HG03432 (cell line): Measurements from ENCODE around the gene CHFR.
A peak's percentile ranks its signal among the peaks of the same experiment; 100 is the strongest.
"Not testable (repeated sequence)": the region's sequence is repeated elsewhere in the genome, so short reads cannot be mapped to it uniquely, and the experiment has no call there.

Experiments used
- ATAC-seq: cut with Tn5 transposase; IDR thresholded peaks from one replicate; pipeline ENCODE4 v1.9.1; 2021; ENCODE audit warnings: mild to moderate bottlenecking, moderate library complexity; ENCODE audit not compliant: unreplicated experiment

The CHFR gene

GRCh38 chr12:132887513-132888351 lies at the start of gene CHFR:
Gene CHFR, minus strand, starts transcription at chr12:132887605. Its CDS starts 277 bp downstream, at chr12:132887328.
- ATAC-seq: peak; percentile 99

- not testable (repeated sequence) for ATAC-seq
Measured at GRCh38 chr12:132936921-132937320, 49.5 kb upstream of the CHFR start.

DNA sequence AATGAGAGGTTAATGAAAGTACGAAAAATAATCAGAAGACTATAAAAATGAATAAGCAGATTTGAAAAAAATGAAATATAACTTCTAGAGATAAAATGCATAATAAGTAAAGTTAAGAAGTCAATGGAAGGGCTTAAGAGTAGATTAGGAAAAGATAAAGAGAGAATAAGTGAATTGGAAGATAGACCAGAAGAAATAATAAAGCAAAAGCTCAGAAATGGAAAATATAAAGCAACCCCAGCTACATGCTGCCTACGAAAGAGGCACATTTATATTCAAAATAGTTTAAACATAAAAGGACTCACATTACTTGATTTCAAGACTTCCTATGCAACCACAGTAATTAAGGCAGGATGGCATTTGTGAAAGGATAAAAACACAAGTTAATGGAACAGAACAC lies 48.8 kb upstream of the CHFR start:
- ATAC-seq: no peak

GRCh38 chr12:132926415-132926833 lies 39.0 kb upstream of the CHFR start:
- no peak for ATAC-seq

DNA sequence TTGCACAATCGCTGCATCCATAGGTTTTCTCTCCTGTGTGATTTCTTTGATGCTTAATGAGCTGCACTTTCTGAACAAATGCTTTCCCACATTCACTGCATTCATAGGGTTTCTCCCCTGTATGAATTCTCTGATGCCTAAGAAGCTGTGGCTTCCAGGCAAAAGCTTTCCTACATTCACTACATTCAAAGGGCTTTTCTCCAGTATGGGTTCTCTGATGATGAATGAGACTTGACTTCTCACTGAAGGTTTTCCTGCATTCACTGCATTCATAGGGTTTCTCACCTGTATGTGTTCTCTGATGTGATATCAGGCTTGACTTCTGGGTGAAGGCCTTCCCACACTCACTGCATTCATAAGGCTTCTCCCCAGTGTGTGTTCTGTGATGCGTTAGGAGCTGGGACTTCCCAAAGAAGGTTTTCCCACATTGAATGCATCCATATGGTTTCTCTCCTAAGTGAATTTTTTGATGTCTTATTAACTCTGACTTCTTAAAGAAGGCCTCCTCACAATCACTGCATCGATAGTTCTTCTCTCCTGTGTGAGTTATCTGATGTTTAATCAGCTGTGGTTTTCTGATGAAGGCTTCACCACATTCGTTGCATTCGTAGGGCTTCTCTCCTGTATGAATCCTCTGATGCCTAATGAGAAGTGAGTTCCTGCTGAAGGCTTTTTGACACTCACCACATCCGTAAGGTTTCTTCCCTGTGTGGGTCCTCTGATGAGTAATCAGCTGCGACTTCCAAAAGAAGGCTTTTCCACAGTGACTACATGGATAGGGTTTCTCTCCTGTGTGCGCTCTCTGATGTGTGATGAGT lies 38.4 kb upstream of the CHFR start:
- no peak for ATAC-seq

DNA sequence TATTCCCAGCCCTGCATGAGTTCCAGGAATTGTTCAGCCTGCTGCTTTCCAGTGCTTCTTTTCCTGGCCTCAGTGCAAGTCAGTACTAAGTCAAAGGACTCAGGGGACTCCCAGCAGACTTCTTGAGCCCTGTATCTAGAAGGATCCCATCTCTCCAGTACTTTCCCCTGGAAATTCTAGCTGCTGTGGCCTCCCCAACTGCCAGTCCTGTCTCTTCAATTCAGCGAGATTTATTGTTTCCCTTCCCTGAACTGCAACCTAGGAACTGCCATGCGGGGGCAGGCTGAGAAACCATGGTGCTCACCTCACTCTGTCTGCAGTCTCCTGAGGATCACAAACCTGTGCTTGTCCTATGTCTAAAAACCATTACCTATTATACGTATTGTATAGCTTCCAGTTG lies 37.0 kb upstream of the CHFR start:
- ATAC-seq: no peak

DNA sequence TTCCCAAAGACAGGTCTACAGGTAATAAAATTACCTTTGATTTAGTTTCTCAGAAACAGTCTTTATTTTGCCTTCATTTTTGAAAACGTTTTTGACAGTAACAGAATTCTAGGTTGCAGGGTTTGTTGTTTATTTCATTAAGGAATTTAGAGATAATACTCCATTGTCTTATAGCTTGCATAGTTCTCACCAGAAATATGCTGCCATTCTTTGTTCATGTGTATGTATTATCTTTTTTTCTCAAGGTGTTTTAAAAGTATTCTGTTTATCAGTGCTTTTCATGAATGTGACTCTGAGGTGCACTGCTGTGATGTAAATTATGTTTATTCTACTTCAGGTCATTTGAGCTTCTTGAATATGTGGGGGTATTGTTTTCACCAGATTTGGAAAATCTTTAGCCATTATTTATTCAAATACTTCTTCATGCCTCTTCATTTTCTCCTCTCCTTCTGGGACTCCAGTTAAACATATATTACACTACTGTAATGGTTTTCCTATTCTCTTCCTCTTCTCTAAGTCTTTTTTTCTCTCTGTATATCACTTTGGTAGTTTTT lies 36.0 kb upstream of the CHFR start:
- no peak for ATAC-seq

DNA sequence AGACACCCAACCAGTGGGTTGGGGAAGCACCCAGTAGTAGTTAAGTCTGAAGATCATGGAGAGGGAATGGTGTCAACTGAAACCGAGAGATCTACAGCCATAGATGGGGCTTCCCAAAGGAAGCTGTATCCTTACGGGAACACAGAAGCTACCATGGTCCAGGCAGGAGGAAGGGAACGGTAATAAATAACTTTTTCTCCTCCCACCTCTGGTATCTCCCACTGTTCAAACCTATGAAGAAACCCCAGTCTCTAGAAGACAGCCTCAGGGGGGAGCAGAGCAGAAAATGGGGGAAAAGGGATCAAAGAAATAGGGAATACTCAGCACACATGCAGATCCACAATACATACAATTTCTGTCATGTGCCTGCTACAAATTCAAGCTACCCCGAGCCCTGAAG lies 35.3 kb upstream of the CHFR start:
- no peak for ATAC-seq

DNA sequence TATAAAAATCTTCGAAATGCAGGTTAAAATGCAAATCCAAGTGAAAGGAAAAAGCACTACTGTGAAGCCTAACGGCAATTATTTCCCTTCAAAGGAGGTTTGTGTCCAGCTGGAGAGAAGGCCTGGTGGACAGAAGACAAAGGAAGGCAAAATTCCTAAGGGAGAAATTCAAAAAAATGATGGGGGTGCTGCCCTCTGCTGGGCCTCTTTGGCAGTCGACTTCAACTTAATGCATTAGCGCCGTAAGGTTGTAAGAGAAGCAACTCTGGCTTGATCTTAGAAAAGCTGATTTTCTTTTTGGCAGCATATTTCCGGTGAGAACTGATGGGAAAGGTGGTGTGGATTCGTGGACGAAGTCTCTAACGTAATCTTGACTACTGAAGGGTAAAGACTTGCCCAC lies 34.3 kb upstream of the CHFR start:
- no peak for ATAC-seq

GRCh38 chr12:132918680-132919079 lies 31.3 kb upstream of the CHFR start:
- no peak for ATAC-seq

GRCh38 chr12:132909030-132909368 lies 21.6 kb upstream of the CHFR start:
- no peak for ATAC-seq

- peak; percentile 93 for ATAC-seq
Measured at GRCh38 chr12:132908145-132909029, 21.0 kb upstream of the CHFR start.

DNA sequence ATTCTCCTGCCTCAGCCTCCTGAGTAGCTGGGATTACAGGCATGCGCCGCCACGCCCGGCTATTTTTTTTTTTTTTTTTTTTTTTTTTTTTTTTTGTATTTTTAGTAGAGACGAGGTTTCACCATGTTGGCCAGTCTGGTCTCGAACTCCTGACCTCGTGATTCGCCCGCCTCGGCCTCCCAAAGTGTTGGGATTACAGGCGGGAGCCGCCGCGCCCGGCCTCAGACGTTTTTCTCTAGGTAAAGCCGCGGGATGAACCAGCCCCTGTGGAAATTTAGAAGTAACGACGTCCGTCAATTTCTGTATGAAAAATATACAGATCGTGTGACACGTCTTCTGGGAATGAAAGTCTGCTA lies 20.4 kb upstream of the CHFR start:
- ATAC-seq: not testable (repeated sequence)

DNA sequence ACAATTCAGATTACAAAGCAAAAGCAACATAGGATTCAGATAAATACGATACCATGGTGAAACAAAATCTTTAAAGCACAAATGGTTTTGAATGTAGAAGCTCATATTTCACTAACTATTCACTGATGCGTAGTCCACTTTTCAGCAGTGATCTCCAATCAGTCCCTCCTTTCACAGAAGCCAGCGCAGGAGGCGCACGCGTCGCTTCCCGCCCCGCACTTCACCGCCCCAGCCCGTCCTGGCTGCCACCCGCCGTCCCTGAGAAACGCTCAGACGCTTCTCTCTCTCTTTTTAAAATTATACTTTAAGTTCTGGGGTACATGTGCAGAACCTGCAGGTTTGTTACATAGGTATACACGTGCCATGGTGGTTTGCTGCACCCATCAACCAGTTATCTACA lies 19.8 kb upstream of the CHFR start:
- no peak for ATAC-seq

- no peak for ATAC-seq
Measured at GRCh38 chr12:132904718-132905328, 17.4 kb upstream of the CHFR start.

GRCh38 chr12:132899033-132899432 lies 11.6 kb upstream of the CHFR start:
- no peak for ATAC-seq

GRCh38 chr12:132888852-132889251 lies 1.4 kb upstream of the CHFR start:
- ATAC-seq: no peak

- ATAC-seq: peak; percentile 20
Measured at GRCh38 chr12:132886529-132887477, 602 bp downstream of the CHFR start.

DNA sequence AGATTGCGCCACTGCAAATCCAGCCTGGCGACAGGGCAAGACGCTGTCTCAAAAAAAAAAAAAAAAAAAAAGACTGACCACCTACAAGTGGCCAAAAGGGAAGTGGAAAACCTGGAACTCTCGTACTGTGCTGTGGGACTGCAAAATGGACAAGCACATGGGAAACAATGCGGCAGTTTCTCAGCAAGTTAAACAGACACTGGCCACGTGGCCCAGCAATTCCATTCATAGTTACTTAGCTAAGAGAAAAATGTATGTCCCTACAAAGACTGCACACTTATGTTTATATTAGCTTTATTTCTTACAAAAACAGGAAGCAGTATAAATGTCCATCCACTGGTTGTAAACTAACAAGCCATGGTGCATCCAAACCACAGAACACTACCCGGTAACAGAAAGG lies 5.6 kb downstream of the CHFR start:
- no peak for ATAC-seq
